Measurements from ENCODE around the gene NTM. TPM values are rescaled to one million over a fixed set of nuclear protein-coding genes. Genes with fewer than 3 reads are reported as not detected.

NTM gene
- total and polyA plus RNA-seq, 7 donors, result 0.07 to 1.1 (median 0.22) TPM; not detected in 2

GRCh38 chr11:131832079-131832478, 461.7 kb downstream of the NTM start:
- 73 to 77% (median 77%) methylated on average over 4 of the region's 4 CpGs for WGBS, 3 donors
- DNase-seq, result no peak

DNA sequence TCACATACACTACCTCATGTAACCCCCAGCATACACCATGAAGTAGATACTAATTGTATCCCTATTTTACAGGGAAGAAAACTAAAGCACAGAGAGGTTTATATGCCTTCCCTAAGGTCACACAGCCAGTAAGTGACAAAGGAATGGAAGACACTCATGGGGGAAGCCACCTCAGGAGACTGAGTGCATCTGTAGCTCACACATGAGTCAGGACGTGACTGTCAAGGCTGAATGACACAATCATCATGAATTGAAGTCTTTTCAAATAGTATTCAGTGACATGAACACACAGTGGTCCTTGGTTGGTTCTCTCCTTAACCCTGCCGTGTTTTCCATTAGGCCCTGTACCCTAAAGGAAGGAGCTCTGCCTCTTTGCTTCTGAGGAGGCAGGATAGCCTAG, 463.0 kb downstream of the NTM start:
- no peak overlapping the region for H3K4me3 ChIP-seq
- ATAC-seq (no peak), DNase-seq (no peak)
- H3K27me3 ChIP-seq (ENCODE audit: insufficient read depth in 3 of 3, low read length in 2 of 3), result no peaks in the 10 kb centered on the region
- H3K4me1 ChIP-seq, result no peaks in the 10 kb centered on the region
- H3K36me3 ChIP-seq (ENCODE audit: insufficient read depth in 1 of 2, low read depth in 1 of 2), result no peaks in the 10 kb centered on the region
- no peak overlapping the region for H3K27ac ChIP-seq
- TF ChIP-seq, protein P1, sequence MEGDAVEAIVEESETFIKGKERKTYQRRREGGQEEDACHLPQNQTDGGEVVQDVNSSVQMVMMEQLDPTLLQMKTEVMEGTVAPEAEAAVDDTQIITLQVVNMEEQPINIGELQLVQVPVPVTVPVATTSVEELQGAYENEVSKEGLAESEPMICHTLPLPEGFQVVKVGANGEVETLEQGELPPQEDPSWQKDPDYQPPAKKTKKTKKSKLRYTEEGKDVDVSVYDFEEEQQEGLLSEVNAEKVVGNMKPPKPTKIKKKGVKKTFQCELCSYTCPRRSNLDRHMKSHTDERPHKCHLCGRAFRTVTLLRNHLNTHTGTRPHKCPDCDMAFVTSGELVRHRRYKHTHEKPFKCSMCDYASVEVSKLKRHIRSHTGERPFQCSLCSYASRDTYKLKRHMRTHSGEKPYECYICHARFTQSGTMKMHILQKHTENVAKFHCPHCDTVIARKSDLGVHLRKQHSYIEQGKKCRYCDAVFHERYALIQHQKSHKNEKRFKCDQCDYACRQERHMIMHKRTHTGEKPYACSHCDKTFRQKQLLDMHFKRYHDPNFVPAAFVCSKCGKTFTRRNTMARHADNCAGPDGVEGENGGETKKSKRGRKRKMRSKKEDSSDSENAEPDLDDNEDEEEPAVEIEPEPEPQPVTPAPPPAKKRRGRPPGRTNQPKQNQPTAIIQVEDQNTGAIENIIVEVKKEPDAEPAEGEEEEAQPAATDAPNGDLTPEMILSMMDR (IDR thresholded peaks at IDR 0.05), result no peak
- intact Hi-C loops (cut with DNase I), result no loop called here
- H3K9me3 ChIP-seq, result no peaks in the 10 kb centered on the region
- 54 to 82% (median 77%) methylated on average over 2 of the region's 2 CpGs for WGBS, 3 donors

More at GRCh38 chr11:131832079-131832478, 461.7 kb downstream of the NTM start:
- Histone ChIP-seq H3K4me3 (no peak overlapping the region), H3K9me3 (no peaks in the 10 kb centered on the region), H3K36me3 (ENCODE audit: insufficient read depth in 1 of 2, low read depth in 1 of 2) (no peaks in the 10 kb centered on the region), H3K27ac (no peak overlapping the region), H3K4me1 (no peaks in the 10 kb centered on the region), H3K27me3 (ENCODE audit: insufficient read depth in 3 of 3, low read length in 2 of 3) (no peaks in the 10 kb centered on the region)
- no peak for ATAC-seq
- TF ChIP-seq, protein P1 (IDR thresholded peaks at IDR 0.05), result no peak
- intact Hi-C loops (cut with DNase I), result no loop called here

GRCh38 chr11:131837562-131837961, 467.1 kb downstream of the NTM start:
- 81 to 84% (median 81%) methylated on average over 14 of the region's 14 CpGs for WGBS, 3 donors
- ATAC-seq, result no peak

GRCh38 chr11:131838016-131838415, 467.6 kb downstream of the NTM start:
- ATAC-seq, result no peak
- 74 to 83% (median 78%) methylated on average over 12 of the region's 12 CpGs for WGBS, 3 donors
- Histone ChIP-seq H3K4me3 (no peak overlapping the region), H3K27me3 (ENCODE audit: insufficient read depth in 3 of 3, low read length in 2 of 3) (no peaks in the 10 kb centered on the region), H3K36me3 (ENCODE audit: insufficient read depth in 1 of 2, low read depth in 1 of 2) (no peaks in the 10 kb centered on the region), H3K4me1 (no peaks in the 10 kb centered on the region), H3K9me3 (no peaks in the 10 kb centered on the region), H3K27ac (no peak overlapping the region)
- intact Hi-C loops (cut with DNase I), result no loop called here
- no peak for DNase-seq
- TF ChIP-seq, protein P1 (IDR thresholded peaks at IDR 0.05), result no peak

More at GRCh38 chr11:131837562-131837961, 467.1 kb downstream of the NTM start:
- intact Hi-C loops (cut with DNase I), result no loop called here
- Histone ChIP-seq H3K9me3 (no peaks in the 10 kb centered on the region), H3K27me3 (ENCODE audit: insufficient read depth in 3 of 3, low read length in 2 of 3) (no peaks in the 10 kb centered on the region), H3K36me3 (ENCODE audit: insufficient read depth in 1 of 2, low read depth in 1 of 2) (no peaks in the 10 kb centered on the region), H3K27ac (no peak overlapping the region), H3K4me1 (no peaks in the 10 kb centered on the region), H3K4me3 (no peak overlapping the region)
- TF ChIP-seq, protein P1 (IDR thresholded peaks at IDR 0.05), result no peak
- DNase-seq, result no peak

GRCh38 chr11:131839326-131839725, 468.9 kb downstream of the NTM start:
- intact Hi-C loops (cut with DNase I), result no loop called here
- H3K27me3 ChIP-seq (ENCODE audit: insufficient read depth in 3 of 3, low read length in 2 of 3), result no peaks in the 10 kb centered on the region
- TF ChIP-seq, protein P1 (IDR thresholded peaks at IDR 0.05), result no peak
- no peak overlapping the region for H3K27ac ChIP-seq
- 81 to 89% (median 89%) methylated on average over 2 of the region's 2 CpGs for WGBS, 3 donors
- H3K9me3 ChIP-seq, result no peaks in the 10 kb centered on the region
- H3K4me3 ChIP-seq, result no peak overlapping the region
- ATAC-seq, result no peak
- H3K36me3 ChIP-seq (ENCODE audit: insufficient read depth in 1 of 2, low read depth in 1 of 2), result no peaks in the 10 kb centered on the region
- DNase-seq, result no peak
- no peaks in the 10 kb centered on the region for H3K4me1 ChIP-seq

Measured in psoas muscle (tissue), 8 donors.